Lung (tissue), 12 donors: ENCODE data around the gene PTPRG. TPM values are rescaled to one million over a fixed set of nuclear protein-coding genes. Genes with fewer than 3 reads are reported as not detected.

Experiments
- ATAC-seq: fragments of 200-7000 bp; cut with Tn5 transposase; one replicate; pipeline ENCODE4 v1.9.1; 2020; ENCODE audit warnings: moderate number of reproducible peaks; ENCODE audit not compliant: insufficient read depth, low FRiP score
- DNase-seq, 3 donors: peaks; one replicate each; pipeline ENCODE4 v3.0.0-alpha.2; 2013 to 2017
- H3K27ac ChIP-seq, 2 donors: one replicate each; pipeline ENCODE4 v1.5.1; 2013; ENCODE audit warnings: mild to moderate bottlenecking in 2 of 2, moderate library complexity in 2 of 2, control low read depth in 1 of 2, inconsistent platforms in 1 of 2, low read depth in 1 of 2, low read length in 1 of 2
- H3K27me3 ChIP-seq, 3 donors: one replicate each; pipeline ENCODE4 v1.5.1; 2013; ENCODE audit warnings: low read length in 2 of 3; ENCODE audit not compliant: control insufficient read depth in 3 of 3, insufficient read depth in 3 of 3
- H3K36me3 ChIP-seq, 4 donors: one replicate each; pipeline ENCODE4 v1.5.1; 2013; ENCODE audit warnings: low read length in 4 of 4, mild to moderate bottlenecking in 1 of 4, moderate library complexity in 1 of 4; ENCODE audit not compliant: control insufficient read depth in 4 of 4, insufficient read depth in 4 of 4
- H3K4me1 ChIP-seq, 5 donors: one replicate each; pipeline ENCODE4 v1.5.1; 2013; ENCODE audit warnings: low read length in 5 of 5, mild to moderate bottlenecking in 2 of 5, moderate library complexity in 1 of 5; ENCODE audit not compliant: control insufficient read depth in 5 of 5, insufficient read depth in 5 of 5
- H3K4me3 ChIP-seq: one replicate; pipeline ENCODE4 v1.5.1; 2013; ENCODE audit warnings: mild to moderate bottlenecking, control low read depth, moderate library complexity
- H3K9ac ChIP-seq, 2 donors: one replicate each; pipeline ENCODE4 v1.5.1; 2013; ENCODE audit warnings: low read length in 2 of 2, control low read depth in 1 of 2; ENCODE audit not compliant: insufficient read depth in 1 of 2
- H3K9me3 ChIP-seq, 4 donors: one replicate each; pipeline ENCODE4 v1.5.1; 2013; ENCODE audit warnings: low read length in 3 of 4, mild to moderate bottlenecking in 1 of 4, moderate library complexity in 1 of 4; ENCODE audit not compliant: control insufficient read depth in 4 of 4, insufficient read depth in 3 of 4
- WGBS, 2 donors: extraction: QIAGEN DNeasy Blood & Tissue Kit; methylation state at CpG; one replicate each; pipeline ENCODE4 v1.1.7; 2013; 5-methylcytosine and 5-hydroxymethylcytosine counted together
- polyA plus RNA-seq, 2 donors: library from polyadenylated mRNA; stranded (reverse); fragments of 200-250 nt; gene quantifications; one replicate each; pipeline ENCODE4 v1.2.1, GENCODE V29; 2013
- total RNA-seq, 2 donors: library from RNA; depleted of rRNA in 1 of 2; stranded (reverse); fragments of >200 nt in 1 of 2; gene quantifications; one replicate each; pipeline ENCODE4 v1.2.1, GENCODE V29; 2014 to 2021
- TF ChIP-seq, protein P1 (sequence below): IDR thresholded peaks from 2 replicates; pipeline ENCODE4 v1.5.1; 2012; ENCODE audit warnings: mild to moderate bottlenecking; ENCODE audit errors: control extremely low read depth, extremely low read depth
- donor health status: control.
- donor health status: control.
- donor health status: Bipolar disorder and iron deficiency.
- donor health status: healthy.
- donor health status: DM: yes; HTN: yes; CAD: no.

PTPRG gene
- total and polyA plus RNA-seq, 4 donors, result 8.5 to 131 (median 75.9) TPM

DNA sequence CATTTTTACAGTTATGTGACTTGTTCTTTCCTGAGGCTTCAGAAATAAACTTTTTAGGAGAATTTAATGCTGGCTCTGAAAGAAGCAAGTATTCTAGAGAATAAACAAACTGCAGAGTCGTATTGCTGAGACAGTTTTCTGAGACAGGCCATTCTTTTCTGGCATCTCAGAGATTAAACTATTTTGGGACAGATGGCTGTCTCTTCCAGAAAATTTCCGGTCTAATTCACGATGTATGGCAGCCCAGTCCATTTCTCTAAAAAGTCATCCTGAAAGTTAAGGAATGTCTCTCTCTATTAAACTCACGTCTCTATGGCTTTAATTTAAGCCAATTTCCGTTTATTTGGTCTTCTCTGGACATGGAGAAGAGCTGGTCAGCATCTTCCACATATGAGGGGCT is 603.4 kb downstream of the PTPRG start:
- Histone ChIP-seq H3K27ac (no peak overlapping the region), H3K9ac (no peak overlapping the region), H3K36me3 (peaks cover 0 to 6% (median 3%) of the 10 kb centered on the region in 4 donors), H3K4me1 (peaks cover 5 to 29% (median 12%) of the 10 kb centered on the region in 5 donors), H3K9me3 (no peaks in the 10 kb centered on the region), H3K4me3 (no peak overlapping the region), H3K27me3 (no peaks in the 10 kb centered on the region)
- ATAC-seq (no peak), DNase-seq (no peak)
- WGBS, 2 donors, result 79 to 83% methylated on average over 5 of the region's 5 CpGs
- TF ChIP-seq, protein P1, sequence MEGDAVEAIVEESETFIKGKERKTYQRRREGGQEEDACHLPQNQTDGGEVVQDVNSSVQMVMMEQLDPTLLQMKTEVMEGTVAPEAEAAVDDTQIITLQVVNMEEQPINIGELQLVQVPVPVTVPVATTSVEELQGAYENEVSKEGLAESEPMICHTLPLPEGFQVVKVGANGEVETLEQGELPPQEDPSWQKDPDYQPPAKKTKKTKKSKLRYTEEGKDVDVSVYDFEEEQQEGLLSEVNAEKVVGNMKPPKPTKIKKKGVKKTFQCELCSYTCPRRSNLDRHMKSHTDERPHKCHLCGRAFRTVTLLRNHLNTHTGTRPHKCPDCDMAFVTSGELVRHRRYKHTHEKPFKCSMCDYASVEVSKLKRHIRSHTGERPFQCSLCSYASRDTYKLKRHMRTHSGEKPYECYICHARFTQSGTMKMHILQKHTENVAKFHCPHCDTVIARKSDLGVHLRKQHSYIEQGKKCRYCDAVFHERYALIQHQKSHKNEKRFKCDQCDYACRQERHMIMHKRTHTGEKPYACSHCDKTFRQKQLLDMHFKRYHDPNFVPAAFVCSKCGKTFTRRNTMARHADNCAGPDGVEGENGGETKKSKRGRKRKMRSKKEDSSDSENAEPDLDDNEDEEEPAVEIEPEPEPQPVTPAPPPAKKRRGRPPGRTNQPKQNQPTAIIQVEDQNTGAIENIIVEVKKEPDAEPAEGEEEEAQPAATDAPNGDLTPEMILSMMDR, result no peak

DNA sequence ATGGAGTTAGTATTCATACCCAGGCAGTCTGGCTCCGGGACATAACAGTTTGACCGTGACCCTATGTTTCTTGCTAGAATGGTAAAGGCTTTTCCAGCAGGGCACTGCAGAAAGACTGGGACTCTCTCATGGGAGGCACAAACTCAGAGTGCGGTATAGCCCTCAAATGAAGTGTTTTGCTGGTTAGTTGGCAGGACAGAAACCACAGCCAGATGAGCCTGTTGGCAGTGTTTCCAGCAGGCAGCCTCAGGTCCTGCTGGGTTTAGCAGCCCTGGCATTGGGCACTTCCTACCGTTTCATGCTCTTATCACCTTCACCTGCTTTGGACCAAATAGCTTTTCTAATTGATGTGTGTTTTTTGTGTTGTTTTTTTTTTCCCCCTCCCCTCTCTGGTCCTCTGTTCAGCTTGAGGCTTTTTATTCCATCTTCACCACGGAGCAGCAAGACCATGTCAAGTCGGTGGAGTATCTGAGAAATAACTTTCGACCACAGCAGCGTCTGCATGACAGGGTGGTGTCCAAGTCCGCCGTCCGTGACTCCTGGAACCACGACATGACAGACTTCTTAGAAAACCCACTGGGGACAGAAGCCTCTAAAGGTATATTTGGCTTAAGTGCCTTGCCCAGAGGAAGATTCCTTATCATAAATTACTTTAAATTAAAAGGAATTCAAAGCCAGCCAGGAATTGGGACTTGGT is 606.3 kb downstream of the PTPRG start:
- no peaks in the 10 kb centered on the region for H3K27me3 ChIP-seq
- TF ChIP-seq, protein P1, result no peak
- peaks cover 0 to 5% (median 2%) of the 10 kb centered on the region in 4 donors for H3K9me3 ChIP-seq
- H3K27ac ChIP-seq, result peak overlapping the region in 1 of 2 donors; percentile 28
- peaks cover 0 to 8% (median 4%) of the 10 kb centered on the region in 4 donors for H3K36me3 ChIP-seq
- no peak overlapping the region for H3K4me3 ChIP-seq
- DNase-seq (no peak), ATAC-seq (no peak)
- H3K4me1 ChIP-seq, result peaks cover 0 to 13% (median 4%) of the 10 kb centered on the region in 5 donors
- 91 to 94% methylated on average over 12 of the region's 12 CpGs for WGBS, 2 donors
- no peak overlapping the region for H3K9ac ChIP-seq

DNA sequence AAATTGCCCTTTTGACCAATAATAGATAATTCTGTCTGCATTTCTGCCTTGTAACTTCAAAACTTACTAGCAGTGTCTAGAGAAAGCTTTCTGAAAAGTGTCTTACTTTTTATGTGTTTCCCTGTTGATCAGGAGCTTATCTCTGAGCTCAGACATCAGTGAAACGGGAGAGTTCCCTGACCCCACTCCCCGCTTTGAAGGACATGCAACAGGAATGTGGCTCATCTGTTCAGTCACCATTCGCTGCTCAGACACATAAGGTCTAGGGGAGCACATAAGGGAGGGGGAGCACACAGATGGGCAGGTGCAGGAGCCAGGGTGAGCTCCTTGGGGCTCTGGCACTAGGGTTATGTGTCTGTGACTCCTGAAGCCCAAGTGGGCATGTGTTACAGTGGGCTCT is 607.0 kb downstream of the PTPRG start:
- Histone ChIP-seq H3K36me3 (peaks cover 0 to 8% (median 4%) of the 10 kb centered on the region in 4 donors), H3K4me1 (peaks cover 2 to 13% (median 4%) of the 10 kb centered on the region in 5 donors), H3K9me3 (peaks cover 0 to 5% (median 2%) of the 10 kb centered on the region in 4 donors), H3K4me3 (no peak overlapping the region), H3K27me3 (no peaks in the 10 kb centered on the region), H3K27ac (no peak overlapping the region), H3K9ac (no peak overlapping the region)
- TF ChIP-seq, protein P1, result no peak
- 90 to 91% methylated on average over 3 of the region's 3 CpGs for WGBS, 2 donors
- no peak for DNase-seq
- no peak for ATAC-seq
